IPS-18a (cell line): Measurements from ENCODE around the gene CEACAM19.
A peak's percentile ranks its signal among the peaks of the same experiment; 100 is the strongest.

Experiments used
- H3K27ac ChIP-seq: one replicate; pipeline ENCODE4 v1.5.1; 2013; ENCODE audit warnings: low read length
- H3K27me3 ChIP-seq: one replicate; pipeline ENCODE4 v1.6.1; 2013; ENCODE audit warnings: mild to moderate bottlenecking, low read length; ENCODE audit not compliant: control insufficient read depth, insufficient read depth
- H3K36me3 ChIP-seq: one replicate; pipeline ENCODE4 v1.6.1; 2013; ENCODE audit warnings: low read depth, low read length; ENCODE audit not compliant: control insufficient read depth
- H3K4me1 ChIP-seq: one replicate; pipeline ENCODE4 v1.6.1; 2013; ENCODE audit warnings: low read depth, low read length; ENCODE audit not compliant: control insufficient read depth
- H3K4me3 ChIP-seq: one replicate; pipeline ENCODE4 v1.5.1; 2013; ENCODE audit warnings: low read length
- H3K9ac ChIP-seq: one replicate; pipeline ENCODE4 v1.6.1; 2013; ENCODE audit warnings: mild to moderate bottlenecking, low read length, moderate library complexity
- H3K9me3 ChIP-seq: one replicate; pipeline ENCODE4 v1.6.1; 2013; ENCODE audit warnings: low read depth, low read length; ENCODE audit not compliant: control insufficient read depth

The CEACAM19 gene

DNA sequence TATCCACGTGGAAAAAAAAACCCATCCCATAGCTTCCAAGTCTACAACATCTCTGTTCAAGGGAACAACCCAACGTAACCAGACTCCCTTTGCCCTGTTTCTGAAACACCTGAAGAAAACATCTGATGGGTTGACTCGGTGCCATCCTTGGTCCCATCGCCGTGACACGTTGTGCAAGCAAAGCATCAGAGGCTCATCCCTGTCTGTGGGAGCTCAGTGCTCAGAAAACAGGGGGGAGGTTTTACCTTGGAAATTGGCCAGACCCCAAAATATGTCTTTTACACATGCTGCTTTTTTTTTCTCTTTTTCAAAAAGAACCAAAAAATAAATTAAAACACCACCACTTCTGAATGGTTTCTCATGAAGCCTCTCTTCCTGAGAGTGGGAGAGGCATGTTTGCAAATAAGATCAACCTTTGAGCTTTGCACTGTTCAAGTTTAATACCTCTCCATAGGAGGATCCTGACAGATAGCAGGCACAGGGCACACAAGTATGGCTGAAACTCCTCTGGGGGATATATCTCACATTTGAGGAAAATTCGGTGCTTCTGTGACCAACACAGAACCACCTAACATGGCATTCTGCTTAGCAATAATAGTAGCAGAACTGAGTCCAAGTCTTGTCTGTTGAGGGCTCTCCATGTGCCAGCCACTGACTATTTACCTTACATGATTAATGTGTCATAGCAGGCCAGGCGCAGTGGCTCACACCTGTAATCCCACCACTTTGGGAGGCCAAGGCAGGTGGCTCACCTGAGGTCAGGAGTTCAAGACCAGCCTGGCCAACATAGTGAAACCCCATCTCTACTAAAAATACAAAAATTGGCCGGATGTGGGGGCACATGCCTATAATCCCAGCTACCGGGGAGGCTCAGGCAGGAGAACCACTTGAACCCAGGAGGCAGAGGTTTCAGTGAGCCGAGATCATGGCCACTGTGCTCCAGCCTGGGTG is 34.6 kb upstream of the CEACAM19 start:
- Histone ChIP-seq H3K9ac (no peak overlapping the region), H3K36me3 (no peaks in the 10 kb centered on the region), H3K27me3 (no peaks in the 10 kb centered on the region), H3K4me3 (no peak overlapping the region), H3K9me3 (no peaks in the 10 kb centered on the region), H3K27ac (no peak overlapping the region), H3K4me1 (peaks cover 7% of the 10 kb centered on the region)

- Histone ChIP-seq H3K4me1 (peaks cover 7% of the 10 kb centered on the region), H3K36me3 (no peaks in the 10 kb centered on the region), H3K27ac (no peak overlapping the region), H3K27me3 (peaks cover under 1% of the 10 kb centered on the region), H3K4me3 (no peak overlapping the region), H3K9me3 (no peaks in the 10 kb centered on the region), H3K9ac (no peak overlapping the region)
Measured at GRCh38 chr19:44637390-44637764, 33.9 kb upstream of the CEACAM19 start.

GRCh38 chr19:44640518-44640917 is 30.8 kb upstream of the CEACAM19 start:
- Histone ChIP-seq H3K27ac (no peak overlapping the region), H3K9me3 (no peaks in the 10 kb centered on the region), H3K9ac (no peak overlapping the region)

DNA sequence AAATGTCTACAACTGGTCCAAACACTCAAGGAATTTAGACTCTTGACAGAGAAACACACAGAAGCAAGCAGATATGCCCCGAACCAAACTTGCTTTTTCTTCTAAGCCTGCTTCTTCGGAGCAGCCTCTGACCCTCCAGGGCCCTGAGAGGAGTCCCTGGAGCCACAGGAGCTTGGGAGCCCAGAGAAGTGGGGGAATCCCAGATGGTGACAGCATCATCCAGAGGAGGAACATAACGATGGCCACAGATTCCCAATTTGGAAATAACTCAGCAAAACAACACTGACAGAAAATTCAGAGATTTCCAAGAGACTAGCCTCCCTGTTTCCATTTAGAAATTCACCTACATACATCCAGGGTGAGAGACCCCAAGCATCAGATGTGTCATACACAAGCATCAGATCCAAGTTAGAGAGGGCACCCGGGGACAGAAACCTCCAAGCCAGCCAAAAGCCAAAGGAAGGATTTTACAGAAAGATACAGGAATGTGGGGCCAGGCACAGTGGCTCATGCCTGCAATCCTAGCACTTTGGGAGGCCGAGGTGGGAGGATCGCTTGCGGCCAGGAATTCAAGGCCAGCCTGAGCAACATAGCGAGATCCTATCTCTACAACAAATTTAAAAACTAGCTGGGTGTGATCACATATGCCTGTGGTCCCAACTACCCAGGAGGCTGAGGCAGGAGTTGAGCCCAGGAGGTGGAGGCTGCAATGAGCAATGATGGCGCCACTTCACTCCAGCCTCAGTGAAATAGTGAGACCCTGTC is 29.6 kb upstream of the CEACAM19 start:
- no peak overlapping the region for H3K27ac ChIP-seq
- no peaks in the 10 kb centered on the region for H3K4me1 ChIP-seq
- H3K9me3 ChIP-seq, result no peaks in the 10 kb centered on the region
- no peaks in the 10 kb centered on the region for H3K36me3 ChIP-seq
- peaks cover 13% of the 10 kb centered on the region for H3K27me3 ChIP-seq
- H3K4me3 ChIP-seq, result no peak overlapping the region
- no peak overlapping the region for H3K9ac ChIP-seq

More at GRCh38 chr19:44640518-44640917, 30.8 kb upstream of the CEACAM19 start:
- no peak overlapping the region for H3K4me3 ChIP-seq
- H3K4me1 ChIP-seq, result no peaks in the 10 kb centered on the region
- no peaks in the 10 kb centered on the region for H3K36me3 ChIP-seq
- peaks cover 13% of the 10 kb centered on the region for H3K27me3 ChIP-seq

- Histone ChIP-seq H3K9me3 (no peaks in the 10 kb centered on the region), H3K36me3 (no peaks in the 10 kb centered on the region), H3K9ac (no peak overlapping the region), H3K27ac (no peak overlapping the region), H3K27me3 (peaks cover 13% of the 10 kb centered on the region), H3K4me3 (no peak overlapping the region), H3K4me1 (no peaks in the 10 kb centered on the region)
Measured at GRCh38 chr19:44642377-44642776, 28.9 kb upstream of the CEACAM19 start.

GRCh38 chr19:44643605-44644401 is 27.5 kb upstream of the CEACAM19 start, which contains the start of gene PVR:
Gene PVR, plus strand, starts transcription at chr19:44643910. Its CDS starts 187 bp downstream, at chr19:44644097.
- Histone ChIP-seq H3K36me3 (peaks cover 7% of the 10 kb centered on the region), H3K27me3 (peaks cover 13% of the 10 kb centered on the region), H3K4me3 (peak within 1 kb of the TSS; percentile 63), H3K9me3 (no peaks in the 10 kb centered on the region), H3K9ac (peak within 1 kb of the TSS; percentile 46), H3K4me1 (no peaks in the 10 kb centered on the region), H3K27ac (no peak within 1 kb of the TSS)

GRCh38 chr19:44644402-44645016 is 26.8 kb upstream of the CEACAM19 start:
- Histone ChIP-seq H3K9me3 (no peaks in the 10 kb centered on the region), H3K27me3 (peaks cover 13% of the 10 kb centered on the region), H3K4me1 (no peaks in the 10 kb centered on the region), H3K4me3 (peak overlapping the region; percentile 63), H3K36me3 (peaks cover 7% of the 10 kb centered on the region), H3K9ac (peak overlapping the region; percentile 46), H3K27ac (no peak overlapping the region)

DNA sequence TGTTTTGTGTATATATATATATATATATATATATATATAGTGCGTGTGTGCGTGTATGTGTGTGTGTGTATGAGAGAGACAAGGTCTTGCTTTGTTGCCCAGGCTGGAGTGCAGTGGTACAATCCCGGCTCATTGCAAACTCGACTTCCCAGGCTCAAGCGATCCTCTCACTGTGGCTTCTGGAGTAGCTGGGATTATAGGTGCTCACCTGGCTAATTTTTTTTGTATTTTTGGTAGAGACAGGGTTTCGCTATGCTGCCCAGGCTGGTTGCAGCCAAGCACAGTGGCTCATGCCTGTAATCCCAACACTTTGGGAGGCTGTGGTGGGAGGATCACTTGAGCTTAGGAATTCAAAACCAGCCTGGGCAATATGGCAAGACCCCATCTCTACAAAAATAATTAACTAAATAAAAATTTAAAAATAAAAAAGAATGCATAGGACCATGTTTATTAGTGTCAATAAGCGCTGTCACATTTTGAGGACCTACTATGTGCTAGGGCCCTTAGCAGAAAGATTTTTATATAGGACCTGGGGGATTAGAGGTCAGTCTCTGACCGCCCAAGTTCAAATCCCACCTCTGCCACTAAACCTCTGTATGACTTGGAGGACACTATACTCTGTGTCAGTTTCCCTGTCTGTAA is 25.8 kb upstream of the CEACAM19 start:
- no peaks in the 10 kb centered on the region for H3K4me1 ChIP-seq
- no peaks in the 10 kb centered on the region for H3K9me3 ChIP-seq
- peaks cover 13% of the 10 kb centered on the region for H3K27me3 ChIP-seq
- peaks cover 16% of the 10 kb centered on the region for H3K36me3 ChIP-seq
- no peak overlapping the region for H3K9ac ChIP-seq
- no peak overlapping the region for H3K27ac ChIP-seq
- H3K4me3 ChIP-seq, result no peak overlapping the region

DNA sequence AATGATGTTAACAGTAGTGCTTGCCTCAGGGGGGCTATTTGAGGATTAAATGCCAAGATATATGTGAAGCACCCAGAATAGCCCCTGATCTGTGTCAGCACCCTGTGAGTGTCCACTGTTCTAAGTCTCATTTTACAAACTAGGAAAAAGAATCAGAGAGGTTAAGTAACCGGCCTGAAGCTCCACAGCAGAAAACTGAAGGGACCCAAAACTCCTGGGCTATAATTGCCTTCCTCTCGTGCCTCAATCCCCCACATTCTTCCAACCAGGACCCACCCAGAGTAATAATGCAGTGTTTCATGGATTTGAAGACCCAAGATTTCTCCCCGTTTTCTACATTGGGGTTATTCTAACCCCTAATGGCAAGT is 25.2 kb upstream of the CEACAM19 start:
- Histone ChIP-seq H3K27ac (no peak overlapping the region), H3K9me3 (no peaks in the 10 kb centered on the region), H3K27me3 (peaks cover 13% of the 10 kb centered on the region), H3K36me3 (peaks cover 21% of the 10 kb centered on the region), H3K4me3 (no peak overlapping the region), H3K4me1 (no peaks in the 10 kb centered on the region), H3K9ac (no peak overlapping the region)

GRCh38 chr19:44647144-44647543 is 24.1 kb upstream of the CEACAM19 start:
- no peaks in the 10 kb centered on the region for H3K9me3 ChIP-seq
- H3K36me3 ChIP-seq, result peaks cover 29% of the 10 kb centered on the region
- peaks cover 13% of the 10 kb centered on the region for H3K27me3 ChIP-seq
- H3K4me1 ChIP-seq, result no peaks in the 10 kb centered on the region
- no peak overlapping the region for H3K27ac ChIP-seq
- H3K4me3 ChIP-seq, result no peak overlapping the region
- H3K9ac ChIP-seq, result no peak overlapping the region
